ENCODE measurements around the gene CPSF2.

The CPSF2 gene

DNA sequence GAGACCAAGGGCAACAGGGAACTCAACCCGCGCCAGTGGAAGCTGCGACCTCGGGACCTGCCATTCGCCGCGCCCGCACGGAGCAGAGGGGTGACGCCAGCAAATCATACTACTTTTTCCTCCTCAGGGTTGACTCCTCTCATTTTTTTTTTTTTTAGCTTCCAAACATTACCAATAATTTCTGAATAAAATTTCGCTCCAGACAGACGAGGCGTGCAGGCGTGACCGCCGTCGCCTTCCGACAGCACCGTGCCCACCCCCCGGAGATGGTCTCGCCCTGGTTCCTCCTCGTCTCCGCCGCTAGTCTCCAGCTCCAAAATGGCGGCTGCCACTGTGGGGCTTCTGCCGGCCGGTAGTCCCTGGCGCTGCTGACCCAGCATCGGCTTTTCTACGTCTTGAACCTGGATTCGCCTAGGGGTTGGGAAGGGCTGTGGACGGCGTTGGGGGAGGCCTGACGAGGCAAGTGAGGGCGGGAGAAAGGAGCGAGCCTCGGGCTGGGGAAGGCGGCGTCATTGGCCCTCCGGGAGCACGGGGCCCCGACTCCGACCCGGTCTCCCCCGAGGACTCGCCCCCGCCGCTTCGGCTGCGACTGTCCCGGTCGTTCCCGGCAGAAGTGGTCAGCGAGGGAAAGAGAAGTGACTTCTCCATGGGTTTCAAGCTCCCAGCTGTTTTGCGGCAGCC, at the start of gene CPSF2, which contains the start of gene NDUFB1:
Gene CPSF2, plus strand, starts transcription at position 300 of the 681 bp plus-strand sequence. CDS start 9,016 bp downstream, outside the sequence.
Gene NDUFB1, minus strand, starts transcription at position 37 of the 681 bp plus-strand sequence. CDS start 4,069 bp downstream, outside the sequence.
- DNase-seq: peak; percentile 80

DNA sequence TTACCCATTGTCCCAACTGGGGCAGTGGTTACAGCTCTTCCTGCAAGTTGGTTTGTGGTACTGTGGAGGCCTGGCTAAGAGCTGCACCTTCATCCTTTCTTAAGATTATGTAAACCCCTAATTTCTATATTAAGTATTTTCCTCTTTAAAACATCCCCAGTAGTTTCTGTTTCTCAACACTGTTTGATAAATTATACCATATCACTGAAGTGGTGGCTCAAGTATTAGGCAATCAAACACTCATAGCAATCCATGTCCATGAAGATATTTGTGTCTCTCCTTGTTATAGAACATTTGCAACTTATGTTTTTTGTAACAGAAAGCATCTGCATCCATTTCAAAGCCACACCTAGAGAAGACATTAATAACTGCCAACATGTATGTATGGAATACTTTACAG, 47.2 kb upstream of the CPSF2 start:
- no peak for DNase-seq

DNA sequence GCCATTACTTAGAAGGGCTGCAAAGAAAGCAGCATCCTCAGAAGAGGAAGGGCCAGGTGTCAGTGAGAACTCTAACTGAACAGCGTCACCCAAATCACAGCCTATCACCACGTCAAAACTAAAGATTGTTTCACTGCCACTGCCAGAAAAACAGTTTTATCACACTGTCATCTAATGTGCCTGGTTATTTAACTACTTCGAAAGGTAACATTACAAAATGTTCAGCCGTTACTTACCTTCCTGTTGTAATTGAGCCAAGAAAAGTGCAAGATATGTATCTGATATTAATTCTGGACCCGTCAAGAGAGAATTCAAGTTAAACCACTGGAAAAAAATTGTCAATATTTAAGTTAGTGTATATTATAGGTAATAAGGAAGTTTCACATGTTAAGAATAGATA, 33.3 kb upstream of the CPSF2 start:
- DNase-seq: no peak

DNA sequence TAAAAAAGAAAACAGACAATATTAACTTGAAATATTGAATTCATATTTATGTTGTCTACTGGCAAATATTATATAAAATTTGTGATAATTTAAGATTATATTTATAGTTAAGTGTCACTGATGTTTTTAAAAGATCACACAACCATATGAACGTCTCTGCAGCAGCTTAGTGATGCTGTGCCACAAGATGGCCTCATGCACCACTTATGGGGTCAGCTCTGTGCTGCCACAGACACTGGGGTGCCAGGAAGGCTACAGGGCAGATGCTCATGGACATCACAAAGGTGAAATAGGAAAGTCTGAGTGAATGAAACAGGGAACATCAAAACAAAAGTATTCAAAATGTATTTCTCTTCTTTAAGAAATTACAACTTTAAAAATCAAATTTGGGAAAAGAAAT, 28.4 kb upstream of the CPSF2 start:
- DNase-seq: no peak

DNA sequence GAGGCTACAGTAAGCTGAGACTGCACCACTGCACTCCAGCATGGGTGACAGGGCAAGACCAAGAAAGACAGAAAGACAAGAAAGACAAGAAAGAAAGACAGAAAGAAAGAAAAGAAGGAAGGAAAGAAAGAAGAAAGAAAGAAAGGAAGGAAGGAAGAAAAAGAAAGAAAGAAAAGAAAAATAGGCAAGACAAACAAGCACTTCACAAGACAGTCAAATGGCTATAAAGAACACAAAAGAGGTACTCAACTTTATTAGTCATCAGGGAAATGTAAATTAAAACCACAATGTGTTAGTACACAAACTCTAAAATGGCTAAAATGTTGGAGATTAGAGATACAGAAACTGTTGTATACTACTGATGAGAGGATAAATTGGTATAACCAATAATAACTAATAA, 22.0 kb upstream of the CPSF2 start:
- no peak for DNase-seq

DNA sequence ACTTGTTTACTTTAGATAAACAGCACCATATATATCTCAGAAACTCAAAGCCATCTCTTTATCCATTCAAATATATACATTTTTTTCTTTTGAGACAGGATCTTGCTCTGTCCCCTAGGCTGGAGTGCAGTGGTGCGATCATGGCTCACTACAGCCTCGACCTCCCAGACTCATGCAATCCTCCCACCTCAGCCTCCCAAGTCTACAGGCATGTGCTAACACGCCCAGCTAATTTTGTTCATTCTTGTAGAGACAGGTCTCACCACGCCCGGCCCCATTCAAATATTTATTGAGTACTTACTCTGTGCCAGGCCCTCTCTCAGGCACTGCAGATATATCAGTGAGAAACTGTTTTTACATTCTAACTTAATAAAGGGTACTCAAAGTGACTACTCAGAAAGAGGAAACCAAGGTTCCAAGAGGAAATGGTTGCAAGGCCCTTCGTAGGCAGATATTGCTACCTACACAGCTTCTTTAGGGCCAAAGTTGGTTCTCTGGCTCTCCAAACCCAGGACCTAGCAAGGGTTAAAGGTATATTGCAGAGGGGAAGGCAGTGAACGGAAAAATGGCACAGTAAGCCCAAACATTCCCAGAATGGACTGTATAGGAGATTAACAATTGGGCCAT, 18.3 kb upstream of the CPSF2 start:
- no peak for DNase-seq

DNA sequence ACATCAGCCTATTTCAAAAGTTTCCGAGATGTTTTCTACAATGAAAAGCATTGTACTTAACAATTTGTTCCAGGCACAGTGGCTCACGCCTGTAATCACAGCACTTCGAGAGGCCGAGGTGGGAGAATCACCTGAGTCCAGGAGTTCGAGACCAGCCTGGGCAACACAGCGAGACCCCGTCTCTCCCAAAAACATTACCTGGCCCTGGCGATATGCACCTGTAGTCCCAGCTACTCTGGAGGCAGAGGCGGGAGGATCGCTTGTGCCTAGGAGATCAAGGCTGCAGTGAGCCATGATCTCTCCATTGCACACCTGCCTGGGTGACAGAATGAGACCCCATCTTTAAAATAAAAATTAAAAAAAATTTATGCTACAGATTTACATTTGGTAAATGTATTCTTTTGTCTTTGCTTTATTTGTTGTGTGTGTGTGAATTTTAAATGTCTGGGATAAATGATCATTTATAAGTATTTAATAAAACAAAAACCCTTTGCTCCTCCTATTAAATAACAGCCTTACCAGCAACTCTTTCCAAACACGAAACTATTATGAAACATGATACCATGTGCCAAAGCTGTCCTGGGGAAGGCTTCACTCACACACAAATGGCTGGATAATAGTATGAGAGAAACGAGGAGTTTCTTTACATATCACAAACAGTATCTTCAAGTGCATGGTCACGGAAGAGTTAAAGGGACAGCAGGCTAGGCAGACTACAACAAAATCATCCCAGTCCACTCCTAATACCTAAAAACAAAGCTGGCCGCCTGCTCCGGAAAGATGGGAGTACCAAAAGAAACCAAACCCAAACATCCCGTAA, 16.5 kb upstream of the CPSF2 start:
- no peak for DNase-seq

DNA sequence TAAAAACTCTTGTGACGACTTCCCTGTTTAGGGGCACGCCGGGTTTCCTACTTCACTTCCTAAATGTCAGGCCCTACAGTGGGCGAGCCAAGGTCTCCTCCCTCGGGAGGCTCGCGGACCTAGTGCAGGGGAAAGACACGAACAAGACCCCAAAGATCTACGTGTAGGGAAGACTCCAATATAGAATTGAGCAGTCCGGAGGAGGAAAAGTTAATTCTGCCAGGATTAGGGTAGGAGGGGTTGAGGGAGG, 16.0 kb upstream of the CPSF2 start:
- no peak for DNase-seq

DNA sequence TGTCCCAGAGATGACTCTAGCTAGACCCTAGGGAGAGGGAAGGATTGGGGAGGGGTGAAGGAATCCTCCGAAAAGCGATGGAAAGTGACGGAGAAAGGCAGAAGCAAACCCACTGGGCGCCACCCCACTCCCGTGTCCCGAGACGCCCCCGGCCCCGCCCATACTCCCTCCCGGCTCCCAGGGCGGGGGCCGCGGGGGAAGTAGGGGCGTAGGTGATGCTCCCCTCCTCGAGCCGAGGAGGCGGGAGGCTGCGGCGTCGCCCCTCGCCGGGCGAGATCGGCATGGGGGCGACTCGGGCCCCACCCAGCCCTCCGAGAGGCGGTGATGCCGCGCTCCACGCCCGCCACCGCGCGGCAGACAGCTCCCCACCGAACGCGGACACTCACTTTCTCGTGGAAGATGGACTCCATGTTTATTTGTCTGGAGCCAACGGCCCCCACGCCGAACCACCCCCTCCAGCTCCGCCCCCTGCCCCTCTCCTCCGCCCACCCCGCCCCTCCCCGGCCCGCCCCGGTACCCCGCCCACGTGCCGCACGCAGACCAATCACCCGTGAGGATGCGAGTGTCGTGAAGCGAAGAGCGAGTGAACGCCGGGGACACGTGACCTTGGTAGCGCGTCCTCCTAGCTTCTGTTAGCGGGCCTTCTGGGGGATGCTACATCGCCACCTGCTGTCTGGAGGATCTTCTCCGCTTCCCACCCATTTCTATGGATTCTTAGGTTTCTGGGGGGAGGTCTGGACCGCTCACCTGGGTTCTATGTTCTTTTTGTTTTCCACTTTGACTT, 15.4 kb upstream of the CPSF2 start, which contains the start of gene ATXN3:
Gene ATXN3, minus strand, starts transcription at position 440 of the 784 bp plus-strand sequence. Its CDS starts 30 bp downstream, at position 410.
- DNase-seq: peak; percentile 91 to 93

DNA sequence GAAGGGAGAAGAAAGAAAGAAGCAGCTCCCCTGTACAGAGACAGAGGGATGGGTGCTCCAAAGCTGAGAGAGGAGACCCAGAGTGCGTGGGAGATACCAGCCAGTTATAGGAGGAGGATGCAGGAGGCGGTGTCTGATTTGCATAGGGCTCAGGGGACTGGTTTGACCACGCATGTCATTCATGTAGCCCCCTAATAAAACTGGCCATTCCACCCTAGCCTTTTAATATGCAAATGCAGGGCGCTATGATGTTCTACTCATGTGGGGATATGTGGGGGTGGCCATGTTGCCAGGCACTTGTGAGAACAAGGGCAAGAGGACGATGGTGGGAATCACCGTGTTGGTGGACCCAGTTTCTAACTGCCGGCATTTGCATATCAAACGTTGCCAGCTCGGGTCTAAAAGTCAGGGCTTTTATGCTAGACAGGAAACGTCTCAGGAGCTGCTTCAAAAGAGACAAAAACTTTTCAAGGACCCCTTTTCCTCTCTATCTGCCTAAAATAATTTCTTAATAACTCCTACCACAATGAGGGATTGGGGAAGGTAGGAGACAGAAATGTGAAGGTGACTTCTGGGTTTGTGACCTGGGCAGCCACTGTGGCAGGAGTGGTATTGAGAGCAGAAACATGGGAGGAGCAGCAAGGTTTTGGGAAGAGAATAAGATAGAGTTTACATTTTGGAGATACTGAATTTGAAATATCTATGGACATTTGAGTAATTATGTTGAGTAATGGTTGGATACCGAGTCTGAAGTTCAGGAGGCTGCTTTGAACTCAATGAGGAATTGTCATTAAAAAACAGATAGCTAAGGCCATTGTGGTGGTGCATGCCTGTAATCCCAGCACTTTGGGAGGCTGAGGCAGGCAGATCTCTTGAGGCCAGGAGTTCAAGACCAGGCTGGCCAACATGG, 13.2 kb upstream of the CPSF2 start:
- peak in 1 of 2 donors; percentile 11 for DNase-seq

DNA sequence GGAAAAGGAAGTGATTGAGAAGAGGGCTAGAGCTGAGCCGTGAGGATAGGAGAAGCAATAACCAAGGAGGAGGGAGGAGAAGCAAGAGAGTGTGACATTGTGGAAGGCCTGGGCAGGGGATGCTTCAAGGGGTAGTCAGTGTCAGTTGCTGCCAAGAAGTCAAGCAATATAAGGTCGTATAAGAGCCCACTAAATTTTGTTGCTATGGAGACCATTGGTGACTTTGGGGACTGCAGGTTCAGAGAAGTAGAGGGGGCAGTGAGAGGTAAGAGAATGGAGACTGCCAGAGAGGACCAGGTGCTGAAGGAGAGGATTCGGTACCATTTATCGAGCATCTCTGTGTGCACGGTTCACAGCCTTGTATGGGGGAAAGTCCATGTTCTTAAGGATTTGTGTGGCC, 12.3 kb upstream of the CPSF2 start:
- no peak for DNase-seq

DNA sequence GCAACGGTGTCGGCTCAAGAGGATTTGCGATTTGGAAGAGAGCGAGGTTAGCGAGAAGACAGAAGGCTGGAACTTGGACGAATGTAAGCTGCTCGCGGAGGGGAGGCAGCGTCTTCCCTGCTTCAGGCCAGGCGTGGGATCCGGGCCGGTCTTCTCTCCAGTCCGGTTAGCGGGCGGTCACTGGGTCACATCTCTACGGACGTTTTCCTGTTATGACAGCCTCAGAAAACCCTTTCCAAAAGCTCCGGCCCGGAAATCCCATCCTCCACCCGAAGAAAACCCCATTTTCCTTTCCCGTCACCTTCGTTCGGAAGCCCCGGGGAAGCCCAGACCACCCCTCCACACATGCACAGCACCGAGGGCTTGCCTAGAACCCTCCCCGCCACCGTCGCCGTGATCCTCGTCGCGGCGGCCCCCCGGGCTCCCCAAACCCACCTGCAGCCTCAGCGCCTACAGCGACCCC, 531 bp upstream of the CPSF2 start:
- no peak for DNase-seq

DNA sequence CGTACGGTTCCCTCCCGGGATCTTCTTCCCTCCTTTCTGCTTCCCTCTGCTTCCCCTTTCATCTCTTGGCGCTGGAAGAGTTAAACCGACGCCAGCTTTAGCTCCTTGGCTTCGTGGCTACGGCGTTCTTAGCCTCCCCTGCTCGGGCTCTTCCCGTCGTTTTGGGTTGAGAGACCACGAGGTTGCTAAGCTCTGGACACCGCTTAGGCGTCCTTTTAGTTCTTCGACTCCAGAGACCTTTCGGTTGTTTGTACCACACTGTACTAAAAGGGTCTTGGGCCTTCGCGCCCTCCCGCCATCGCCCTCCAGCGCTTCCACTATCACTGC, 545 bp downstream of the CPSF2 start:
- DNase-seq: no peak

DNA sequence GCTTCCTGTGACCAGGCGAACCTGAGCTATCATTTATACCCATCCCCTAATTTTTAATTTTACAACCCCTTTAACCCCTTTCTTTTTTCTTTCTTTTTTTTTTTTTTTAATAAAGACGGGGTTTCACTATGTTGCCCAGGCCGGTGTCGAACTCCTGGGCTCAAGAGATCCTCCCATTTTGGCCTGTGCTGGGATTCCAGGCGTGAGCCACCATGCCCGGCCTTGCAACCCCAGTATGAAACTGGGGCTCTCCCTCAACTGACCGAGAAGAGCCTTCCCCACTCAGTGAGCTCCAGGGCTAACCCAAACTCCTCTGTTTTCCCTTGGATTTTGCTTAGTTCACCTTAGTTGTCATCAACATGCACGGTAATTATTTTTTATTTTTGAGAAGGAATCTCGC, 992 bp downstream of the CPSF2 start:
- DNase-seq: no peak

DNA sequence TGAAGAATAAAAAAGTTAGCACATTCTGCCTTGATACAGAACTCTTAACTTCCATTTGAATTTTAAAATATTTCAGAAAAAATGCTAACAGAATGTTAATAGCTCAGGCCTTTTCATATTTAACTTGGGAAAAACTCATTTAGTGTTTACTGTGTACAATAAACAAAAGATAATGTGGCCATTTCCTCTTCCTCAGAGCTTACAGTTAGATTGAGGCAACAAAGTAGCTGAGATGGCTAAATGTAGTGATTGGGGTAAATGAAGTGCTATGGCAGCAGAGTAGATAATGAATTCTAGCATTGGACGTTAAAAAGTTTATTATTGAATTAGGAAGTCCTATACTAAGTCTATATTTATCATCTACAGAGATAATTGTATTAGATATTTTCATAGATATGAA, 12.7 kb downstream of the CPSF2 start:
- no peak for DNase-seq

DNA sequence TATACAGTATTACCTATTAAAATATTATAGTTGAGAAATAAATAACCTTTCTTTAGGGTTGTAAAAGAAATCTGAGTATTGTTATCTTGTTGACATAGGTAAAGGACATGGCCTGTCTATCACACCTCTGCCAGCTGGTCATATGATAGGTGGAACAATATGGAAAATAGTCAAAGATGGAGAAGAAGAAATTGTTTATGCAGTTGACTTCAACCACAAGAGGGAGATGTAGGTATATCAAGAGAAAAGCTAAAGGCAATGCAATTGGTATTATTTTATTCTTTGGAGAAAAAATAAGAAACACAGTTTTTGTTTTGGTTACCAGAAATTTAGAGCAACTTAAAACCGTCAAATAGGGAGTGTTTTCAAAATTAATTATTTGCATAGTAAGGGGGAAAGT, 13.5 kb downstream of the CPSF2 start:
- no peak for DNase-seq

DNA sequence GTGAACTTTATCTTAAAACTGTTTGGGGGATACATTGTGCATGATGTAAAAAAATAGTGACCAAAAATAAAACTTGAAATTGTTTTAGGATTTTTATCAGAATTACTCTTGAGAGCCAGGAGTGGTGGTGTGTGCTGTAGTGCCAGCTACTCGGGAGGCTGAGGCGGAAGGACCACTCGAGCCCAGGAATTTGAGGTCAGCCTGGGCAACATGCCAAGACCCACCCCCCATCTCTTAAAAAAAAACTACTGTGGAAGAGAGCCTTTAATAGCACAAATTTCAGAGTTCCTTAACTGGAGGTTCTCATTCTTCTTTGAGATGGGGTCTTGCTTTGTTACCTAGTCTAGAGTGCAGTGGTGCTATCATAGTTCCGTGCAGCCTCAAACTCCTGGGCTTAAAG, 21.5 kb downstream of the CPSF2 start:
- no peak for DNase-seq

DNA sequence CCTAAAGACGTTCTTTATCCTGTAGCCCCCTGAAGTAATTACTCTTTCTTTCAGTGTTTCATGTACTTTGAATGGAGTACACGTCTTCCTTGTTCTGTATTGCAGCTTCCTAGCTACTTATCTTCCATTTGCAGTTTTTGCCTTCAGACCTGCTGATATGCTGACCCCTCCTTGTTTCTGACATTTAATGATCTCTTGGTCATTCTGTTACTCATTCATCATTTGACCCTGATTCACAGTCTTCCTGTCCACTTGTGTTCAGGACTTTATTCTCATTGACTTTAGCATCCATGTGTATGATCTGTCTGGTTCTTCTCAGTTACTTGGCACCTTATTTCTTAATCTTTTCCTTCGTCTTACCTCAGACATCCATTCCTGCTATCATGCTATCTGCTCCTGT, 22.2 kb downstream of the CPSF2 start:
- no peak for DNase-seq

DNA sequence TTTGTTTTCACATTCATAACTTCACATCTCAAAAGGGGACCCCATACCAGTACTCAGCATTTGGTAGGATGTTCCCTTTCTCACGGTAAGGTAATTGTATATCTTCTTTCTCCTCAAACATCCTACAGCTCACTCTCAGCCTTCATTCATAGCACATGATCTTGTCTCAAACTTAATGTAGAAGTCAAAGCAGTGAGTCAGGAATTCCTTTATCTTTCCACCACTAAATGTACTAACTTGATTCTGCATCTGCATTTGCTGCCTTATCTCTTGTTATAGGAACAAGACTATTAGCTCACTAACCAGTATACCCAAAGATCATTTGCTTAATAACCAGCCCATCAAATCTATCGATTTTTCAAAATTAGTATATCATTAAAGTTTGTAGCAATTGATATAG, 22.9 kb downstream of the CPSF2 start:
- DNase-seq: no peak

DNA sequence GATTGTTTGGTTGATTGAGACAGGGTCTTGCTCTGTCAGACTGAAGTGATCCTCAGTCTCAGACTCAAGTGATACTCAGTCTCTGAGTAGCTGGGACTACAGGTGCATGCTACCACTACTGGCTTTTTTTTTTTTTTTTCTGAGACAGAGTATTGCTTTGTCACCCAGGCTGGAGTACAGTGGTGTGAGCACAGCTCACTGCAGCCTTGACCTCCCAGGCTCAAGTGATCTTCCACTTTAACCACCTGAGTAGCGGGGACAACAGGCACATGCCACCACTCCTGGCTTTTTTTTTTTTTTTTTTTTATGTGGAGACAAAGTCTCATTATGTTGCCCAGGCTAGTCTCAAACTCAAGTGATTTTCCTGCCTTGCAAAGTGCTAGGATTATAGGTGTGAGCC, 31.8 kb downstream of the CPSF2 start:
- DNase-seq: no peak

DNA sequence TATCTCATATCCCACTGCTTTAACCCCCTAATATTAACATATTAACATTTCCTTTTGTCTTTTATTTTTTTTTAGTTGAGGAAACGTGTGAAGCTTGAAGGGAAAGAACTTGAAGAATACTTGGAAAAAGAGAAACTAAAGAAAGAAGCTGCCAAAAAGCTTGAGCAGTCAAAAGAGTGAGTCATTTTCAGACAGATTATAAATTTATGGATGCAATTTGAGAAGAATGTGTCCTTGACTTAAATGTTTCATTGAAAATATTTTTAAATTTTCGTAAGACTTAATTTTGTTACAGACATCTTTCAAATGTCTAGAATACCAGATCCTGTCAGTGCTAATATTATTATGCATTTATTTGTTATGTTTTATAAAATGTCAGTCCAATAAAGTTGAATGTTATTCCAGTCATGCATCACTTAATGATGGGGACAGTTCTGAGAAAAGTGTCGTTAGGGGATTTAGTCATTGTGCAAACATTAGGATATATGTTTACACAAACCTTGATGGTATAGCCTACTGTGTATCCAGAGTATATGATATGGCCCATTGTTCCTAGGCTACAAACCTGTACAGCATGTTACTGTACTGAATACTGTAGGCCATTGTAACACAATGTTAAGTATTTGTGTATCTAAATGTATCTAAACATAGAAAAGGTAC, 32.6 kb downstream of the CPSF2 start:
- DNase-seq: no peak

DNA sequence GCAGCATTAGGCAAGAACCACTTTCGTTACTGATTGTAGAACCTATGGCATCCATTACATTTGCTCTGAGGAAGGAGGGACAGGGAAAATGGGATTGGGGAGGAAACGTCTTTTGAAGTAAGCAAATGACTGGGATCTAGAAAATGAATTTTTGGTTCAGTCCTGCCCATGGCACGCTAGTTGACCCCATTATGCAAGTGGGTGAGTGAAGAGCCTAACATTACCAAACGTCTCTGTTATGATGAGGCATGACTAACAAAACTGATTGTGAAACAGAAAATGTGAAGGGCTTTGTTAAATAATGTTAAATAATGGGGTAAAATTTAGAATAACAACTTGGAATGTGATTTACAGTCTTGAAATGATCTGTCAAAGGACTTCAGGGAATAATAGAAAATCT, 38.9 kb downstream of the CPSF2 start:
- no peak for DNase-seq
